Measurements from ENCODE around the gene KCNC1.

The KCNC1 gene

DNA sequence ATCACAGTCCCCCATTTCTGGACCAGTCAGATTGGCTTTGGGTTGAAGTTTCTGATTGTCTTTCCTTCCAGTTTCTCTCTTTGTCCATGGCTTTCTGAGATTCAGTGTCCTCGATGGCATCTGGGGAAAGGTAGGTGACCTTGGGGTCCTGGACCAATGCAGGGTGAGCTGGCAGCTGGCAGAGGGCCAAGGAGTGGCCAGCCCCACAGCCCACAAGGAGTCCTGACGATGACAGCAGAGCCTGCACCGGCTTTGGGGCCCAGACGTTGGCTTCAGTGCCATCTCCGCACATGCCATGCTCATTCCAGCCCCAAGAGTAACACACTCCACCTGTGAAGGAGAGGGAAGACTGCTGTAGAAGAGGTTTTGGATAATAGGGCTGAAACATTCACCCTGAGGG is 53.5 kb downstream of the KCNC1 start:
- FAIRE-seq (no peak), DNase-seq (ENCODE audit: low spot score) (no peak)

DNA sequence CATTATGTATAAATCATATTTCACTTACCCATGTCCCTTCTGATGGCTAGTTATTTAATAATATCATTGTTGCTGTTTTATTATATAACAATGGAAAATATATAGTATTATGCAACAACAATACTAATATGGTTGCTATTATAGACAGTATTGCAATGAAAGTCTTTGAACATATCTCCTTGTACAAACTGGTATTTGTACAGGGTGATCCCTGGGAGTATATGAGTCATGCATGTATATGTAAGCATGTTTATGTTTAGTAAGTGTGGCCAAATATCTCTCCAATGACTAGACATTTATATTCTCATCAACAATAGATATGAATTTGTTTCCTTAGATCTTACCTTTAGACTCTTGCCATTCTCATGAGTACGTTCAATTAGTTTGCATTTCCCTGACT is 55.9 kb downstream of the KCNC1 start:
- FAIRE-seq, result no peak
- no peak for DNase-seq (ENCODE audit: low spot score)

DNA sequence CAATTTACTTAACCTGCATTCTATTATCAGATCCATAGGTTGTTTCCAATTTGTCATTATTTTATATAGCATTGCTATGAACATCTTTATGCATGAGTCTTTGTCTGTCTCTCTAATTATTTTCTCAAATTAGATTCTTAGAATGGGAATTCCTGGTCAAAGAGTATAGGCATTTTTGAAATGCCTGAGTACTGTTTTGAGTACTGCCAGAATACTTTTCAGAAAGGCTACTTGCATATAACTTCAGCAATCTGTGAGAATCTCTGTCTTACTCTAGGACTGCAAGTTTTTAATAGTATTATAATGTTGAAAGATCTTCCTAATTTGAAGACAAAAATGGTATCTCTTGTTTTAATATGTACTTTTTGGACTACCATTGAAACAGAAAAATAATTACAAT is 56.6 kb downstream of the KCNC1 start:
- no peak for DNase-seq (ENCODE audit: low spot score)
- no peak for FAIRE-seq

DNA sequence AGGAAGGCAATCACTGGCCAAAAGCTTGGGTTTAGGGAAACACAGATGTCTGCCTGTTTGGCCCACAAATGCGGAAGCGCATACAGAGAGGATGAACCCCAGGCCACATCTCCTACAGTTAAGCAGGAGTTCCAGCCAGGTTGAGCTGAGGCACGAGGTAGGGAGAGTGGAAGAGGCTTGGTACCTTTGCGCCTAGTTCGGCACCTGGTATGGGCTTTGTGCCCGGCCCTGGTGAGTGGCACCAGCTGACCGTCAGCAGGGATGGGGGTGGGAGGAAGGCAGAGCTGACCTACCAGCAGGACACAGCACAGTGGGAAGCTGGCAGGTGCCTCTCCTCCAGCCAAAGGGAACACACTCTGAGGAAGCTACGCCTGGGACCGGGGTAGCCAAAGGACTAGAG is 57.6 kb downstream of the KCNC1 start:
- DNase-seq (ENCODE audit: low spot score), result no peak
- FAIRE-seq, result no peak

GRCh38 chr11:17793642-17794170 is 59.1 kb downstream of the KCNC1 start:
- no peak for DNase-seq (ENCODE audit: low spot score)
- FAIRE-seq, result no peak

GRCh38 chr11:17794981-17795380 is 60.4 kb downstream of the KCNC1 start:
- DNase-seq (ENCODE audit: low spot score), result no peak
- FAIRE-seq, result no peak

- FAIRE-seq (no peak), DNase-seq (ENCODE audit: low spot score) (no peak)
Observed at GRCh38 chr11:17796154-17796553, 61.6 kb downstream of the KCNC1 start.

GRCh38 chr11:17798253-17798652 is 63.7 kb downstream of the KCNC1 start:
- no peak for DNase-seq (ENCODE audit: low spot score)
- no peak for FAIRE-seq

GRCh38 chr11:17798716-17799115 is 64.1 kb downstream of the KCNC1 start:
- no peak for FAIRE-seq
- DNase-seq (ENCODE audit: low spot score), result no peak

GRCh38 chr11:17799147-17799546 is 64.6 kb downstream of the KCNC1 start:
- FAIRE-seq, result no peak
- no peak for DNase-seq (ENCODE audit: low spot score)

DNA sequence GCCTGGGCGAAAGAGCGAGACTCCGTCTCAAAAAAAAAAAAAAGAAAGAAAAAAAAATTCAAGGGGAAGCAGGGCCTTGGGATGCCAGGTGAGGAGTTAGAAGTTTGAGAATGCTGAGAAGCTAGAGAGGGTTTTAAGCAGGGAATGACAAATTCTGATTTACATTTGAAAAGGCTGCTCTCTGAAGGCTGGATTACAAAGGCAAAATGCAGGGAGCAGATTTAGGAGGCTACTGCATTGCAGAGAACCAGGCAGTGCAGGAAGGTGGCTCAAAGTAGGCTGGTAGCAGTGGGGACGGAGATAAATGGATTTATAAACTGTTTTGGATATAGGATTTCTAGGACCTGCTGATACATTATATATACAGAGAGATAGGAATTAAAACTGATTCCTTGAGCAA is 66.6 kb downstream of the KCNC1 start:
- FAIRE-seq (no peak), DNase-seq (ENCODE audit: low spot score) (no peak)

GRCh38 chr11:17802491-17802890 is 67.9 kb downstream of the KCNC1 start:
- DNase-seq (ENCODE audit: low spot score) (no peak), FAIRE-seq (no peak)

- DNase-seq (ENCODE audit: low spot score) (no peak), FAIRE-seq (no peak)
Observed at GRCh38 chr11:17803754-17804334, 69.3 kb downstream of the KCNC1 start.

DNA sequence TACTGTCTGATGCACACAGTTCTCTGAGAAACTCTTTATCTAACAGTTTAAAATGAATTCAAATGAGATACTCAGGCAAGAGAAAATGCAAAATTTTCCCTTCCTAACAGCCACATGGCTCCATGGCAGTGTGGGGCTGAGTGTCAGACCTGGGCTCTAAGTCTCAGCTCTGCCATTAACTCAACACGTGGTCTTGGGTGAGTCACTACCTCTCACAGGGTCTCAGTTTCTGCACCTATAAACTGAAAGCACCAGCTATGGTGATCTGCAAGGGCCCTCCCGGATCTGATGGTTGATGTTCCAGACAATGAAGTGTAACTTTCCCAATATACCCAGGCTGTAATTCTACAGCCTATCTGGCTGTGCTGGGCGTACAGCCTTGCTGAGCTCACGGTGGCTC is 70.5 kb downstream of the KCNC1 start:
- FAIRE-seq (no peak), DNase-seq (ENCODE audit: low spot score) (no peak)

- DNase-seq (ENCODE audit: low spot score), result no peak
Observed at GRCh38 chr11:17805873-17806272, 71.3 kb downstream of the KCNC1 start.

DNA sequence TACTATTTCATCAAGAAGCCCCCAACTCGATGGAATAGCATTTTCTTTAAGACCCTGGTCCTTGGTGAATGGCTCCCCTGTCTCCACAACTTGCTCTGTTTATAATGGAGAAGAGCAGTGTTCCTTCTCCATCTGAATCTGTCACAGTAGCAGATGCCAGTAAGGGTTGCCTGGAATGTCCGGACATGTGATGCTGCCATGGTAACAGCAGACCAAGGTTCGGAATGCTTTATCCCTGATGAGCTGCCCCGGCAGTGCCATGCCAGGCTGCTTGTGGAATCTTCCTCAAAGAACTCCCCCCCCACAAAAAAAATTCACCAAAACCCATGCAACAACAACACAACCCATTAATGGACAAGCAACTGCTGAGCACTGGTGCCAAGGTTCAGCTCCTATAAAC is 72.5 kb downstream of the KCNC1 start:
- no peak for DNase-seq (ENCODE audit: low spot score)
- FAIRE-seq, result no peak

More at GRCh38 chr11:17805873-17806272, 71.3 kb downstream of the KCNC1 start:
- FAIRE-seq, result no peak

- FAIRE-seq (no peak), DNase-seq (ENCODE audit: low spot score) (no peak)
Observed at GRCh38 chr11:17810041-17810440, 75.5 kb downstream of the KCNC1 start.

DNA sequence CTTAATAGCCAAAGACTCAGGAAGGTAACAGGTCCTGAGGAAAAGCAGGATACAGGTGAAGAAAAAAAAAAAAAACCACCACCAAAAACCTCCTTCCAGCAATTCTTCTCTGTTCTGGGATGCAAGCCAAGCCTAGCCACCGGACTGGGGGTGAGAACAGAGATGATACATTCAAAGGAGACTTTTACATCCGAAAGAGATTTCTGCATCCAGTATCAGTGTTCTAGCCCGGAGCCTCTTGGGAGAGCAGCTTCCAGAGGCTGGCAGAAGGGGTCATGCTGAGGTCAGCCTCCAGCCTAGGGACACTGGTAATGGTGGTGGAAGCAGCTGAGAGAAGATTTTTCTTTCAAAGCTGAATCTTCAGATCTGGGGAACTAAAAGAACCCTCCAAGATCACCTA is 76.2 kb downstream of the KCNC1 start:
- FAIRE-seq, result no peak
- no peak for DNase-seq (ENCODE audit: low spot score)

DNA sequence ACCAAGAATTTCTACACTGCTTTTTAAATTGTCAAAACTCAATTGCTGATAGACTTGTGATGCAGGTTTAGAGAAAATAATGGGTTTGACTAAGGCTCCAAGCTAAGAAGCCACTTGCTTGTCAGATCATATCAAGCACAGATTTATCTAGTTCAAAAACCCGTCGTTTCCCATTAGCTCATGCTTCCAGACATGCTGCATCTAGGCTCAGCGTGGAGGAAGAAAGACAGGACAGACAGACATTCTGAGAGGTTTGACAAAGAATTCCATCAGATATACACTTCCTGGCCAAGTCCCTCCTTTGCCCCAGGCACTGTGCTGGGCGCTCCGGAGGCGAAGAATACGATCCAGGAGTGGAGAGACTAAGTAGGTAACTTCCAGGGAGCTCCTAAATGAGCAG is 76.8 kb downstream of the KCNC1 start:
- FAIRE-seq, result no peak
- DNase-seq (ENCODE audit: low spot score), result no peak

- DNase-seq (ENCODE audit: low spot score) (no peak), FAIRE-seq (no peak)
Observed at GRCh38 chr11:17812091-17812864, 77.7 kb downstream of the KCNC1 start.

- FAIRE-seq (no peak), DNase-seq (ENCODE audit: low spot score) (no peak)
Observed at GRCh38 chr11:17812865-17813187, 78.2 kb downstream of the KCNC1 start.

DNA sequence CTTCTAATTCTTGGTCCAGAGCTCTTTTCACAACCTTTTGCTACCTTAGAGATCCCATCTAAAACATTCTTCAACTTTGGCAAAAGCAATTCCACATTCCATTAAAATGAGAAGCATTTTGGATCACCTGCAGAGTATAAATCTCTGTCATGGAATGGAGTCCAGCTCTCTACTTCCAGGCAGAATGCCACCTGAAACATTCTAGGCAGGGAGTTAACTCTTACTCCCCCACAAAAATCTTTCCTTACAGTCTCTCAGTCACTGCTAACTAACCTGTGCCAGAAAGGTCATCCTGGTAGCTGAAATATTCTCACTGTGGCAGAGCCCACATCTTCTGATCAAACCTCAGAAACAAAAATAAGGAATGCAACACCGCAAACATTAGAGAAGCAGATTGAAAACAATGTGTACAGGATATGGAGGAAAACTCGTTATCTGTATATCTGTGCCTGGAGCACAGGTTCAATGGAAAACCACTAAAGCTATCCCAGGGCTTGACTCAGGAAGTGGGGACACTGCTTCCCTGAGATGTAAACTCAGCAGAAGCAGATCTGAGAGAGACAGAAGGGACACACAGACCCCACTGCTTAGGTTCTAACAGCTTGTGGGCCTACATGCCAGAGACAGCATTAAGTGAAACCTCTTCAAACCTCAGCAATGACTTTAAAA is 78.9 kb downstream of the KCNC1 start:
- FAIRE-seq (no peak), DNase-seq (ENCODE audit: low spot score) (no peak)

DNA sequence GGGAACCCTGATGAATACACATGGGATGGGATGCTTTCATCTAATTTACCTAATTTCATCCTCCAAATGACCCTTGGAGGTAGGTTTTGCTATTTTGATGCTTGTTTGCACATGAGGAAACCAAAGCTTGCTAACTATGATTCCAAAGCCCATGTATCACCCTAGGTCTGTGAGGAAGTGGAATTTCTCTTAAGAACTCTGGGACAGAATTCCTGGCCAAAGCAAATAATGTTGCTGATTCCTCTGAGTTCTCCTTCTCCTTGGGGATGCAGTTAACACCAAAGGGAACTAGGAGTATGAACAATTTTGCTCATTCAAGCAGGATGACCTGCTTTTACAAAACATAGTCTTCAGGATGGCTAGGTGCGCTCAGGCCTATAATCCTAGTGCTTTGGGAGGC is 80.0 kb downstream of the KCNC1 start:
- DNase-seq (ENCODE audit: low spot score) (no peak), FAIRE-seq (no peak)
